HG03039 (cell line): ENCODE results near the gene MLLT10.
"Not testable (repeated sequence)": the region's sequence is repeated elsewhere in the genome, so short reads cannot be mapped to it uniquely, and the experiment has no call there.

ENCODE experiments used
- ATAC-seq: cut with Tn5 transposase; IDR thresholded peaks from one replicate; pipeline ENCODE4 v1.9.1; 2021; ENCODE audit warnings: mild to moderate bottlenecking, moderate library complexity; ENCODE audit not compliant: unreplicated experiment

MLLT10 gene

DNA sequence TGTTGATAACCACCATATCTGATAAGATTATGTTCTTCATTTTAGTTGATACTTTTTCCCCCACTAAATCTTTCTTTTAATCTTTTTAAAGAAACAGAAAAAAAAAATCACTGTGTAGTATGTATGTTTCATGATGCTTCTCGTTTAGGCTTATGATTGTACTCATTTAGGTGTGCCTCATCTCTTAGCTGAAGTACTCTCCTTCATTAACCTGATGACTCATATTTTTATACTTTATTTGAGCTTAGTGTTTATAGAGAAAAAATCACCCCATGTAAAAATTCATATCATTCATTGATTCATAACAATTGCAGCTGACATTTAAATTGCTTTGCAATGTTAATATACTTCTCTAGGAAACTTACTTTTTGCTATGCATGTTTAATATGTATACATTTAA, 158.9 kb downstream of the MLLT10 start:
- ATAC-seq: no peak

DNA sequence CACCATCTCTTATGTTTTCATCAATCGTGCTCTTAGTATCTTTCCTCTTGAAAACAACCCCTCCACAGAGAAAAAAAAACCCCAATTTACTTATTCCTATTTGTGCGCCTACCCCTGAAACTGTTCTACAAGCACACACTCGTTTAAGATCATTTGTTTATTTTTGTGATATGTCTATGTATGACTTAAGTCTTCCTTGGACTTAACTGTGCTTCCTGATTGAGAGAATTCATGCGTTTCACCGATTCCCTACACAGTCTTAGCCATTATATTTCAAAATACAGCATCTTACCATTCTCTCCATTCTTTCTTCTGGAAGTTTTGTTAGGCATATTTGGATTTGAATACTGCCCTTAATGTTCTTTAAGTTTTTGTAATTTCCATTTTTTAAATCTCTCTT, 159.4 kb downstream of the MLLT10 start:
- no peak for ATAC-seq

- ATAC-seq: no peak
Observed at GRCh38 chr10:21694631-21695030, 160.6 kb downstream of the MLLT10 start.

GRCh38 chr10:21696302-21696701, 162.3 kb downstream of the MLLT10 start:
- no peak for ATAC-seq

- no peak for ATAC-seq
Observed at GRCh38 chr10:21699575-21699974, 165.5 kb downstream of the MLLT10 start.

GRCh38 chr10:21700474-21700873, 166.4 kb downstream of the MLLT10 start:
- ATAC-seq: no peak

GRCh38 chr10:21702633-21703111, 168.6 kb downstream of the MLLT10 start:
- no peak for ATAC-seq

GRCh38 chr10:21705142-21705827, 171.3 kb downstream of the MLLT10 start:
- ATAC-seq: no peak

DNA sequence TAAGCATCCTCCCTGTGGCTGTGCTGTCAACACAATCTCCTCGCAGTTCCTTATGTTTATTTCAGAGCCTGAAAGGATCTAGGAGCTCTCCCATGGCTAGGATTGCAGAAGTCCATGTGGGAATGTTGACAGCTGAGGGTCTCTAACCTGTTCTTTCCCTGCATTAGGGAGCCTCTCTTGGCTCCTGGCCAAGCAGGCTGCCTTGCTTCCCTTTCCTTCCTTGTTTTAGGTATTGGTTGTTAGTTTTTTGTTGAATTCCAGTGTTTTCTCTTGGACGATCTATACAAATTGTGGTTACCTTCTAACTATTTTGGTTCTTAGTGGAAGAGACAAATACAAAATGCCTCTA, 171.8 kb downstream of the MLLT10 start:
- ATAC-seq: no peak

DNA sequence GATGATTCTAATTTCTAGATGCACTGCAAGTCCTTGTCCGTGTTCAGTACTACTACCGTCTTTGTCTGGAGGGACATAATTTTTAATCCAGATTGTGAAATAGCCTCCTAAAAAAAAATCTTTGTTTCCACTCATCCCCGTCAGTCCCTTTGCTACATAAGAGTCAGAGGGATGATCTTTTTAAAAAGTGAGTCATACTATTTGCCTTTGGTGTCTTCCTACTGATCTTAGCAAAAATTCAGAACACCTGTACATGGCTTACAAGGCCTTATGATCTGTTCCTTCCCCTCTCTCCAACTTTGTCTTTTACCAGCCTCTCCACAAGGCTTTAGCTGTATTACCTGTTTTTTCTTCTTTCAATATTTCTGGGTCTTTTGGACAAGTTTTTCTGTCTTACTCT, 173.5 kb downstream of the MLLT10 start:
- no peak for ATAC-seq

DNA sequence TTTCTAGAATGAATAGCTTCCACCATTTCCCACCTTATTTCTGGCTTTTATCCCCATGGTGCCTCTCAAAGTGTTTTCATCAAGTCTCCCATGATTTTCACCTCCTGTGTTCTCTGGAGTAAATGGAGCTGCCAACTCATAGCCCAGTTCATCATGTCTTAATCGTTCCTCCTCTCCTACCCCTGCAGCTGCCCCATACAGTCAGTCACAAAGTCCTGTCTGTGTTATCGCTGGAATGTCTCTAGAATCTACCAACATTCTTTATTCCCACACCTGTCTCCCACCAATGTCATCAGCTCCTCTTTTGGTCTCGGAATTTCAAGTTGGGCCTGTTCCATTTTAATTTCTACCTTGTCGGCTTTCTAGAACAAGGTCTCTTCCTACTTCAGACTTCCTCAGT, 178.9 kb downstream of the MLLT10 start:
- no peak for ATAC-seq

DNA sequence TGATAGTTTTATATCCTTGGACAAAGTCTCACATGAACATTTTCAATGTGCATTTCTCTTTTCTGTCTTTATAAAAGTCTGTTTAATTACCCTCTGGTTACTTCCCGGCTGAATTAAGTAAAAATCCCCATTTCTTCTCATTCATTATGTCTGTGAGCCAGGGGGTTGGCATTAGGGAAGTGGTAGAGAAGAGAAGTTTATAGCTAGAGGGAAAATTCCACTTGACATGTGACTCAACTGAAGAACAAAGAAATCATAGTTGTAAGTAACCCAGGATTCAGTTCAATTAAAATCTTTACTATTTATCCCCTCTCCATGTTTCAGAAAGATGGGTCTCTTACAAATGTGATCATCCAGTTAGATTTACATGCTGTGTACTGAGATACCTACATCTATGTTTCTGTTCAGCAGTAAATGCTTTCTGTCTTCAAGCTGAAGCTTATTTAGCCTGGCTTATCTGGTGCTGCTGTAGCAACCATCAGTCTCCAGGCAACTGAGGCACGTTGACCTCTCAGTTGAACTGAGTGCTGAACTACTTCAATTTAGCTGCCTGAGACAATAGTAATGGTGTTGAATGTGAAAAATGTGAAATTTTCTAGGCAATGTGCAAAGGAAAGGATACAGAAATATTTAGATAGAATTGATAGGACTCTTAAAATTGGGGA, 181.6 kb downstream of the MLLT10 start:
- ATAC-seq: no peak

GRCh38 chr10:21717437-21718054, 183.5 kb downstream of the MLLT10 start:
- ATAC-seq: not testable (repeated sequence)

DNA sequence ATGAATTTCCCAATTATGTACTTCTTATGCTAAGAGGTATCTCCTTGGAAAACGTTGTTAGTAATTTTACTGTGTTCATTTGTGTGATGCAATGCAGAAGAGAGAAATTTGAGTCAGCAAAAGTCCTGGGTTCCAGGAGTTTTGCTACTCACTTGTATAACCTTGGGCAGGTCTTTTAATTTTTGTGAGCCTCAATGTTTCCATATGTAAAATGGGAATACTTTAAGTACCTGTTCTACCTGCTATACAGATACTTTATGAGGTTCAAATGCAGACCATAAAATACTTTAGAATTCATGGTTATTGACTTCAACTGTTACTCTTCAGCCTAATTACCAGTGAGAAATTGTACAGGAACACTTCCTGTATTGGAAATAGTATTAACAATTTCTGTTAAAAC, 185.5 kb downstream of the MLLT10 start:
- ATAC-seq: no peak

DNA sequence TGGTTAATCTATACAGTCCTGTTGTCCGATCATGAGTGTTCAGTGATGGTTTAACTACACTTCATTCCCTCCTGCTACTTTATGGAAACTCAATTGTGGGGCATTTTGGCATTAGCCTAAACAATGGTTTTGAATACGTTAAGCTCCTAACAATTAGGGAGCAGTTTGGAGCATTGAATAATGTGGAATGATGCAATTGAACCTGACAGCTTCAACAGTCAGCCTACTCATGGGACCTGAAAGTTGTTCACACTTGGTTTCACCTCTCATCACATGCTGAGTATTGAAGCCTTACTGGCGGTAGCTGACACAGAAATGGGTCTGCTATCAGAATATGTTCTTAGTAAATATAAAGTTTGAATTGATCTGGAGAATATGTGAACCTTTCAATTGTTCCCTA, 186.1 kb downstream of the MLLT10 start:
- no peak for ATAC-seq

DNA sequence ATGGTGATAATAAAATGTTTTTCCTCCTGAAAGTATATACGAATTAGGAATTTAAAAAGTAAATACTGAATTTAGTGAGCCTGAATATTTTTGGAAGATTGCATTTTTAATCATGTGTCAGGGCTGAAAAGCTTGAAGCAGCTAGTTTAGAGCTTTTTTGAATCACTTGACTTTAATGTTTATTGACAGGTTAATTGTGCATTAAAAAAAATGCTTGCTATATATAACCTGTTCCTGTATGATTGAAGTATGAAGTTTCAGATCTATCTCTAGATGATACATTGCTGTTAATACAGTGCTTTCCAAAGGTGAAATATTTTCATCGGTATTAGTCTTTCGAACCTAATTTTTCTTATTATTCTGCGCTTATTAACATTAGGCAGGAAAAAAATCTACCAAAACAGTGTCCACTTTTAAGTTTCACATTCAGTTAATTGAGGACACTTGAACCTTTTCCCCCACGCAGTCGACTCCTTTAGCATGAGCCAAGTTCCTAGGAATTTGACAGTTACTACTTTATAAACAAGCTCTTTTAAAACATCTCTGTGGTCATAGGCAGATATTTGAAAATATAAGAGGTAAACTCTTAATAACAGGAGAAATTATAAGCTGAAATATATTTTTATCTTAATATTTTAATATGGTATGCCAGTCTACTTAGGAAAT, 187.1 kb downstream of the MLLT10 start:
- ATAC-seq: no peak

- ATAC-seq: no peak
Observed at GRCh38 chr10:21722209-21722608, 188.2 kb downstream of the MLLT10 start.

- ATAC-seq: no peak
Observed at GRCh38 chr10:21724020-21724589, 190.1 kb downstream of the MLLT10 start.

DNA sequence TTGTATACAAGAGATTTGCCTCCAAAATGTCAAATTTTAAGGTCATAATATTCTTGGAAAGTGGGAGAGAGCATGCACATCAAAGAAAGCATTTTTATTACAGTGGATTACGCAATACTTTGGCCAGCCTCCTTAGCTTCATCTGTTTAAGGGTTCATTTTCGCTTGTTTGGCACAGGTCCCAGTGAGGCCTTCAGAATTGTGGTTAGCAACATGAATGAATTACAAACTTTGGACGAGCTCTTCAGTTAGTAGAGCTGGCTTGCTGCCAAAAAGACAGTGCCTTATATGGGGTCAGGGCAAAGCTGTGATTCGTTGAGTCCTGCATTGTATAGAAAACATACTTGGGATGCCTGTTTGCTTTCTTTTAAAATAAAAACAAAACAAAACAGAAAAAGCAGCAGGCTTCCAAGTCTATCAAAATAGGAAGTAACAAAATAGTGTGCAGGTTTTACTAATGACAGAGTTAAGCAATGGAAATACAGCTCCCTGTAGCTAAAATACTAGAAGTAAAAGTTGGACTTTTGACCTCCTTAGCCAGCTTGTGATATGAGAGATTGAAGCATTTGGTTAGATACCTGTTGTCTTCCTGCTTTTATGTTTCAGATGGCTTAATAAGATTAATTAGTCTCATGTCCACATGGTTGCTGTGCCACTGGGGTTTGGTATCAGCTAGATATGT, 190.8 kb downstream of the MLLT10 start:
- ATAC-seq: no peak

GRCh38 chr10:21726601-21727225, 192.7 kb downstream of the MLLT10 start:
- ATAC-seq: no peak
